22Rv1 (cell line): ENCODE measurements around the gene JUN.

Experiments
- H3K27ac ChIP-seq: fragments of 450-650 bp; 2 replicates; pipeline ENCODE4 v1.5.1; 2017
- CTCF ChIP-seq: fragments of 450-650 bp; IDR thresholded peaks from 2 replicates; pipeline ENCODE4 v1.5.1; 2017; ENCODE audit warnings: mild to moderate bottlenecking
- ZFX ChIP-seq: fragments of 450-650 bp; IDR thresholded peaks from 2 replicates; pipeline ENCODE4 v1.6.1; 2017; ENCODE audit warnings: antibody characterized with exemption, borderline replicate concordance

The JUN gene

DNA sequence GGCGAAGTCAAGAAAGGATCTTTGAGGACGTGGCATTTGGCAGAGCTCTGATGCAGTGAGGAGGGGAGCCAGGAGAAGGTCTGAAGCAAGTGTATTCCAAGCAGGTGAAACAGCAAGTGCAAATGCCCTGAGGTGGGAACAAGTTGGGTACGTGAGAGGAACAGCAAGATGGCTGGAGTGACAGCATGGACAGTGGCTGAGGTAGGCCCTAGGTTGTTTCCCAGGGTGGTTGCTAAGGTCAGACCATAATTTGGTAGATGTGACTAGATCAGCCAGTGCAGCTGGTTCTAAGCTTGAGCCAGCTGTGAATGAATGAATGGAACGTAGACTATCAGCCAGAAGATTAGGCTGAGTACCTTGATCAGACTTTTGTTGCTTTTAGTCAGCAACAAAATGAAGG is 37.5 kb upstream of the JUN start:
- no peak overlapping the region for H3K27ac ChIP-seq
- TF ChIP-seq CTCF: no peak
- no peak for TF ChIP-seq ZFX

DNA sequence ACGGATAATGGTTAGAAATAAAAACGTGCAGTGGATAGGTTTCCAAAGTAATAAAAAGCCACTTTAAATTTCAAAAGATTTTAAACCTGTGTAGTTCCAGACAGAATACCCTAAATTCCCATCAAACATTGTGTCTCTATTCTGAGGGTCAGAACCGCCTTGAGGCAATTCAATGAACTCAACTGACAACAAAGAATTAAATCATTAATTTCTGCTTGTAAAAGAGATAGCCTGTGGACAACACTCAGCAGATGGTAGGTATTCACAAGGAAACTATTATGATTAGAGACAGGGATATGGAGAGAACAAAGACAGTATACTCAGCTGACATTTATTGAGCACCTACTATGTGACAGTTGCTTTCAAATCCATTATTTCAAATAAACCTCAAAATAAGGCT is 35.1 kb upstream of the JUN start:
- TF ChIP-seq ZFX: no peak
- TF ChIP-seq CTCF: no peak
- no peak overlapping the region for H3K27ac ChIP-seq

- no peak overlapping the region for H3K27ac ChIP-seq
Observed at GRCh38 chr1:58818075-58818474, 34.2 kb upstream of the JUN start.

GRCh38 chr1:58816747-58817221 is 32.9 kb upstream of the JUN start:
- TF ChIP-seq CTCF (no peak), ZFX (no peak)
- H3K27ac ChIP-seq: peak overlapping the region; percentile 95

More at GRCh38 chr1:58818075-58818474, 34.2 kb upstream of the JUN start:
- no peak for TF ChIP-seq CTCF
- TF ChIP-seq ZFX: no peak

DNA sequence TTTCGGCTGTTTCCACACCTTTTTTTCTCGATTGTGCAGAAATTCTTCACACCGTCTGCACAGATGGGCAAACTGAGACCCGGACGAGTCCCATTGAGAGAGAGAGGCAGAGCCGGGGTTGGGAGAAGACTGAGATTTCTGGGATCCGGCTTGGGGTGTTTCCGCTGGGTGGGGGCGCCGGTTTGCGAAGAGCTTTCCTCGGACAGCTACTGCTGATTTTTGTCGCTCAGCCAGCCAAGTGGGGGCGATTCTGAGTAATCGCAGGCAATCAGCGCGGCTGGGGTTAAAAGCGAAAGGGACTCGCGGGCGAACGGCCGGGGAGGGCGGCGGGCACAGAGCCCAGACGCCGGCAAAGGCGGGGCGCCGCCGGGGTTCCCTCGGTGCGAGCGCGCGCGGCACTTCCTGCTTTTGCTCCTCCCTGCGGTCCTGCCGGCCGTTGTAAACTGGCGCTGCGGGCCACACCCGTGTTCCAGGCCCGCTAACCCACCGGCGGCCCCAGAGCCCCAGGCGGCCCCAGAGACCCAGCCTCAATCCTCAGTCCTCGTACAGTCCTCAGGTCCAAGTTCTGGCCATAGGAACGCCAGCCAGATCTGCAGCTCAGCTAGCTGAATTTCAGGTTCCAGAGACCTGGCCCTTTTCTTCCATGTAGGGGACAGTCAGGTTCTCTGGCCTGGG is 32.4 kb upstream of the JUN start:
- peak overlapping the region; percentile 95 for H3K27ac ChIP-seq
- TF ChIP-seq ZFX (no peak), CTCF (peak; percentile 1; the same call in 1 of the 2 replicates)

GRCh38 chr1:58815686-58816071 is 31.8 kb upstream of the JUN start:
- peak overlapping the region; percentile 95 for H3K27ac ChIP-seq
- TF ChIP-seq ZFX (no peak), CTCF (no peak)

GRCh38 chr1:58815069-58815685 is 31.3 kb upstream of the JUN start:
- no peak for TF ChIP-seq CTCF
- no peak for TF ChIP-seq ZFX
- H3K27ac ChIP-seq: peak overlapping the region; percentile 95
